GM19468 (cell line): ENCODE measurements around the gene AGMO.
"Not testable (repeated sequence)": the region's sequence is repeated elsewhere in the genome, so short reads cannot be mapped to it uniquely, and the experiment has no call there.

Experiments used
- ATAC-seq: cut with Tn5 transposase; IDR thresholded peaks from one replicate; pipeline ENCODE4 v1.9.1; 2021; ENCODE audit warnings: mild to moderate bottlenecking, moderate library complexity, moderate number of reproducible peaks; ENCODE audit not compliant: unreplicated experiment; ENCODE audit errors: extremely low read depth

The AGMO gene

GRCh38 chr7:15334536-15335263 lies 227.1 kb downstream of the AGMO start:
- no peak for ATAC-seq

DNA sequence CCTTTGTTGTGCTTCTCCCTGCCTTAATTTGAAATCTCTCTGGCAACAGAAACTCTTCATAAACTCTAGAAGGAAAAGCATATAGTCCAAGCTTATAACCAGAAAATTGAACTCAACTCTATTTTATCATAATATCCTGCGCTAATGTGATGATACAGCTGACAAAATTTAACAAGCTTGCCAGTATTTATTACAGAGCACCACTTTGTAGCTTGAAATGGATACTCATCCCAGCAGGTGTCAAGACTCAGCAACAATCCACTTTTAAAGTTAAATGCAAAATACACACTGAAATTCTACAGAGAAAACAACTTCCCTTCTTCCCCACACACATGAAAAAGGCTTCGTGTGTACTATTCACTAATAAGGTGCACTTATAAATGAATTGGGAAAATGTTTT lies 228.9 kb downstream of the AGMO start:
- ATAC-seq = no peak

DNA sequence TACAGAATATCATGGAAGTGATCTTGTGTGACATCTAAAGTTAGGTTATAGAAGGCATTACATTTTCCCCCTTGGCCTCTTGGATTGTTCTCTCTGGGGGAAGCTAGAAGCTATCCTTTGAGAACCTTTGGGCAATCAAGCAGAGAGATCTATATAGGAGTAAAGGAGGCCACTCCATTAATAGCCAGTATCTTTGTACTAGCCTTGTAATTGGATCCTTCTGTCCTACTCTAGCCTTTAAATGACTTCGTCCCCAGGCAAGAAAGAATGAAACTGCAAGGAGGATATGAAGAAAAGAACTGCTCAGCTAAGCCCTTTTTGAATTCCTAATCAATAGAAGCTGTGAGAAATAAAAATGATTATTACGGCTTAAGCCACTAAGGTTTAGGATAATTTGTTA lies 230.9 kb downstream of the AGMO start:
- no peak for ATAC-seq

DNA sequence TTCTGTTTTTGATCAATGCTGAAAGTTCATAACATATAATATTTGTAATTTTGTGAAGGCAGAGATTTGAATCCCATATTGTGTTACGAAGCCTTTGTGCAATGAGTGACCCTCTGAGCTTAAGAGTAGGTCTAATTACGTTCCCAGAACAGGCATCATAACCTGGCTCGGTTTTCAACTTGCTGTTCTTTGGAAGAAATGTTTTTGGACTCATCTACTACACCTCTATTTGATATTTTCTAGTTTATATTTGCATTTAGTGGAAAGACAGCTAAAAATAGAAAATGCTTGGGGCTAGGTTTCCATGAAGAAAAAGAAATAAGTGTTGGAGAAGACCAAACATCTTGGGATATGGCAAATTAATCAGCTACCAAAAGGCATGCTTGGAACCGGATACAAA lies 234.8 kb downstream of the AGMO start:
- ATAC-seq = no peak

GRCh38 chr7:15326044-15326644 lies 235.7 kb downstream of the AGMO start:
- no peak for ATAC-seq

- no peak for ATAC-seq
These were observed 238.3 kb downstream of the AGMO start for GRCh38 chr7:15323550-15323949.

DNA sequence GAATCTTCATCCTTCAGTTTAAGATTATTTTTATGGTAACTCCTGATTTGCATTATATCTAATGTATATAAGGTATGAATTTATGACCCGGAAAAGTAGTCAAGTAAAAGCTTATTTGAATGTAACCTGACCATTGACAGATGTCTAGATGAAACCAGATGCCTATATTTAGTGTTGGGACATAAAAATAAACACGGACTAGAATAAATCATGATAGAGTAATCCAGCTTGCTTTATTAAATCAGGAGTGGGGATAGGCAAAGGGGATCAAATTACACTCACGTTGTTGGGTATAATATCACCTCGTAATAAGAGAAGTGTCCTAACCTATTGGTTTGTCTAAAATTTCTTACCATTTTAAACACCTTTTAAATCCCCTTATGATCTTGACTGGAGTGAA lies 244.6 kb downstream of the AGMO start:
- no peak for ATAC-seq

GRCh38 chr7:15315678-15316077 lies 246.1 kb downstream of the AGMO start:
- no peak for ATAC-seq

DNA sequence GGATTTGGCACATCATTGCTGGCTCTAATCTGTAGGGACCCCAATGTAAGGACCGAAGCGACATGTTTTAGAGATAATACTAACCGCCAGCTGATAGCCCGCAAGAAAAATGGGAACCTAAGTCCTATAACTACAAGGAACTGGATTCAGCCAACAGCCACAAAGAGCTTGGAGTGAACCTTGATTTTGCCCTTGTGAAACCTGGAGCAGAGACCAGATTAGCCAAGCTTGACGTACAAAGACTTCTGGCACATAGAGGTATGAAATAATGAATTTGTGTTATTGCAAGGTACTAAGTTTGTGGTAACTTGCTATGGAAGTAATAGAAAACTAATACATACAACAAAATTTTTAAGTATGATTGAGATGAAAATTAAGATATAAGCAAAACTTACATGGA lies 246.9 kb downstream of the AGMO start:
- ATAC-seq = no peak

GRCh38 chr7:15313361-15313760 lies 248.5 kb downstream of the AGMO start:
- no peak for ATAC-seq

- no peak for ATAC-seq
These were observed 251.9 kb downstream of the AGMO start for GRCh38 chr7:15309872-15310271.

- no peak for ATAC-seq
These were observed 253.0 kb downstream of the AGMO start for GRCh38 chr7:15308821-15309220.

GRCh38 chr7:15306296-15306695 lies 255.5 kb downstream of the AGMO start:
- no peak for ATAC-seq

- ATAC-seq = no peak
These were observed 256.7 kb downstream of the AGMO start for GRCh38 chr7:15305002-15305600.

DNA sequence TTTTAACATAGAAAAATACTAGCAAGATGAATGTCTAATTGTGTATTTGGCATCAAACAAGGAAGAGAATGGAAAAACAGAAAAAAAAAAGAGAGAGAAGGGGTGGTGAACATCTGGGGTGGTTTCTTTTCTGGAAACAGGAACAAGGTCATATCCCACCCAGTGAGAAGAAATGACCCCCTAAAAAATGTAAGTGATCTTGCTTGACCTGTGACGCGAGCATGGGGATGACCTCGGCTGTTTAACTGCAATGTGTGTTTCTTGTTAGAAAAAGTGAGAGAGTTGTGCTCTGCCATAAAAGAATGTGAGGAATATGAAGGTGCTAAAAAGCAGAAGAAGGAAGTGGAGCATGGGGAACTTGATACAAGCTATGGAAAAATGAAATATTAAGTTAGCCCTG lies 258.5 kb downstream of the AGMO start:
- no peak for ATAC-seq

- ATAC-seq = not testable (repeated sequence)
These were observed 260.8 kb downstream of the AGMO start for GRCh38 chr7:15300986-15301385.

DNA sequence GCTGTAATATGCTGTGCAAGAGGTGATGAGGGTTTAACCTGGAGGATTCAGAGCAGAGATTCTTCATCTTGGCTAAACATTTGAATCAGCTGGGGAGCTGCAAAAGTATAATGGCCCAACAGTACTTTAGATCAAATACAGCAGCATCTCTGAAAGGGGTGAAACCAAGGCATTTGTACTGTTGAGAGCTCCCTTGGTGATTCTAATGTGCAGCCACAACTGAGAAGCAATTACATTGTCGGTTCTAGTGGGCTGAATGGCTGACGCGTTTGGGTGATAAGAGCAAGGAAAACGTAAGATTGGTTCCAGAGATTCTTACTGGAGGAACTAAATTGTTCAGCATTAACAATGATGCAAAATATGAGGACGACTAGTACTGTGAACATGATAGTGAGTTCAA lies 269.7 kb downstream of the AGMO start:
- no peak for ATAC-seq

DNA sequence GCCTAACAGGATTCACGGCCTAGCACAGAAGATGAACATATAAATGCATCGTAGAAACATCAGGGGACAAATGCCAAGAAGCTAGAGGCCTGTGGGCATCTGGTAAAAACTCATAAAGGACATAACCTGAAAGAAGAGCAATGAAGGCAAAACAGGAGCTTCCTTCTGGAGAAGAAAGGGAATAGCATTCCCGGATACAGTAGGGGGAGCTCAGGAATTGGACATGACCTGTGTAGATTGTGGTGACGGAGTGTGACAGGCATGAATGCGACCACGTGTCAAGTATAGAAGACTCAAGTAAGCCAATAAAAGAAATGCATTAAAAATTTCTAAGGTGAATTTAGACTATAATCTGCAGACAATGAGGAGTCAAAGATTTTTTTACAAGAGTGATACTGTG lies 270.1 kb downstream of the AGMO start:
- ATAC-seq = no peak

DNA sequence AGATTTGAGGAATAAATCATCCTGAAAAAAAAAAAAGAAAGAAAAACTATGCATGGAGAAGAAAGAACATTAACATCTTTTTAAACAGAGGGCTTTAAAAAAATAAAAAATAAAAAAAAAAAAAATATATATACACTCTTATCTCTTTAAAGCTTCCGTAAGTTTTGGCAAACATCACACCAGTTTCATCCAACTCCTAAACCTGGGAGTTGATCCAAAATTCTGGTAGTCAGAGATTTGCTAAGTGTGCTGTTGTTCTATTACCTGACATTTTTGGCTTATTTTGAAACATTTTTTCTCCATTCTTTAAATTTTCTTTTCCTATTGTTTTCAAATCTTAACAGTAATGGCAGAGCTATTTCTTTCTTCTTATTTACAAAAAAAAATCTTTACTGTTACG lies 273.1 kb downstream of the AGMO start:
- no peak for ATAC-seq

DNA sequence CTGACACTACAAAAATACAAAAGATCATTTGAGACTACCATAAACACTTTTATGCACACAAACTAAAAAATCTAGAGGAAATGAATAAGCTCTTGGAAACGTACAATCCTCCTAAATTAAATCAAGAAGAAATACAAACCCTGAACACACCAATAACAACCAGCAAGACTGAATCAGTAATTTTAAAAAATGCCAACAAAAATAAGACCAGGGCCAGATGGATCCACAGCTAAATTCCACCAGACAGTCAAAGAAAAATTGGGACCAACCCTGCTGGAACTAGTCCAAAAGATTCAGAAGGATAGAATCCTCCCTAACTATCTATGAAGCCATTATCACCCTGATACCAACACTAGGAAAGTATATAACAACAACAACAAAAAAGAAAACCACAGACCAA lies 277.4 kb downstream of the AGMO start:
- ATAC-seq = no peak

DNA sequence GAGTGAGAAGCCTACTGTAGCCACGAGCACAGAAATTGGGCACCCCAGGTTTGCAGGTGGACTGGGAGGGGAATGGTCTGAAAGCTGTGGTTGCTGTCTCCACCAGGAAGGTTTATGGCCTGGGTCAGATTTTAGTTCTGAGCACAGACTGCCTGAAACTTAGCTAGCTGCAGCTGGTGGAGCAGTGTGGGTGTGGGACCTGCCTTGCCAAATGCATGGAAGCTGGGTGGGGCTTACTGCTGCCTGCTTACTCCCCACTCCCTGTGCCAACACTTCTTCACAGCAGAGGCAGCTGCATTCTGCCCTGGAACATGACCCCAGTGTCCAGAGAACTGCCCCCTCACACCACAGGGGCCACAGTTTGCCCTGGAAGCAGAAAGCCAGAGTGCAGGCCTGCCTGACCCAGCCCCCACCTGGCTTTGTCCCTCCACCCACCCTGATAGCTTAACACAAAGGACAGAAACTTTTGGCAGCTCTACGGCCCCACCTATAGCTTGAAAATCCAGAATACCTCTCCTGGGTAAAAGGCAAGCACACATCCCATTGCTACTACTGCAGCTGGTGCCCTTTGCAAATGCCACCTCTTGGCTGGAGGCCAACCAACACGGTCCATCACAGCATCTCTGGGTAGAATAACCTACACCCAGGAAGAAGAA lies 281.6 kb downstream of the AGMO start:
- ATAC-seq = no peak
